ENCODE measurements around the gene RBM33.

DNA sequence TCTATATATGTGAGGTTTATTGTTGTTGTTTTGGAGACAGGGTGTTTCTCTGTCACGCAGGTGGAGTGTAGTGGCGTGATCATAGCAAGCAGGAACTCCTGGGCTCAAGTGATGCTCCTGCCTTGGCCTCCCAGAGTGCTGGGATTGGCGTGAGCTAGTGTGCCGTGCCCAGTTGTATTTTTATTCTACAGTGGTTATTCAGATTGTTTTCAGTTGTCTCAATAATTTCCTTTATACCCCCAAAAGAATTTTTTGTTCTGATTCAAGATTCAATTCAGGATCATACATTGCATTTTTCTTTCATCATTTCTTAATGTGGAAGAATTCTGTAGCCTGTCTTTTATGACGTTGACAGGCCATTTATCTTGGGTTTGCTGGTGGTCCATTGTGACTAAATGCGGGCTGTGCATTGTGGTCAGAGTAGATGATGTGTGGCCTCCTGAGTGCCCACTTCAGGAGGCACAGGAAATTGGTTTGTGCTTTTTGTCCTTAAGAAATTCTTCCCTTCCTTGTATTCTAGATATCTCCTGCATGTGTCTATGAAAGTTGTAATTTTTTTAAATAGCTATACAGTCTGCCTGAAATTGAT lies 22.9 kb downstream of the RBM33 start:
- no peak for TF ChIP-seq POLR2A (IDR thresholded peaks at IDR 0.05)
- TF ChIP-seq, protein P1, sequence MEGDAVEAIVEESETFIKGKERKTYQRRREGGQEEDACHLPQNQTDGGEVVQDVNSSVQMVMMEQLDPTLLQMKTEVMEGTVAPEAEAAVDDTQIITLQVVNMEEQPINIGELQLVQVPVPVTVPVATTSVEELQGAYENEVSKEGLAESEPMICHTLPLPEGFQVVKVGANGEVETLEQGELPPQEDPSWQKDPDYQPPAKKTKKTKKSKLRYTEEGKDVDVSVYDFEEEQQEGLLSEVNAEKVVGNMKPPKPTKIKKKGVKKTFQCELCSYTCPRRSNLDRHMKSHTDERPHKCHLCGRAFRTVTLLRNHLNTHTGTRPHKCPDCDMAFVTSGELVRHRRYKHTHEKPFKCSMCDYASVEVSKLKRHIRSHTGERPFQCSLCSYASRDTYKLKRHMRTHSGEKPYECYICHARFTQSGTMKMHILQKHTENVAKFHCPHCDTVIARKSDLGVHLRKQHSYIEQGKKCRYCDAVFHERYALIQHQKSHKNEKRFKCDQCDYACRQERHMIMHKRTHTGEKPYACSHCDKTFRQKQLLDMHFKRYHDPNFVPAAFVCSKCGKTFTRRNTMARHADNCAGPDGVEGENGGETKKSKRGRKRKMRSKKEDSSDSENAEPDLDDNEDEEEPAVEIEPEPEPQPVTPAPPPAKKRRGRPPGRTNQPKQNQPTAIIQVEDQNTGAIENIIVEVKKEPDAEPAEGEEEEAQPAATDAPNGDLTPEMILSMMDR (IDR thresholded peaks at IDR 0.05 in 8 of 11, conservative IDR thresholded peaks at IDR 0.05 in 3 of 11): no peak
